PC-3 (cell line): ENCODE measurements around the gene MYLK4.
A peak's percentile ranks its signal among the peaks of the same experiment; 100 is the strongest.

Source experiments
- EZH2phosphoT487 ChIP-seq: fragments of 300-600 bp; sonication (generic); IDR thresholded peaks from 2 replicates; pipeline ENCODE4 v1.6.1; 2018; ENCODE audit warnings: mild to moderate bottlenecking, antibody characterized with exemption, low read length, borderline replicate concordance
- TF ChIP-seq, protein P1 (sequence below): fragments of 300-600 bp; sonication (generic); conservative IDR thresholded peaks from 2 replicates; pipeline ENCODE4 v1.5.1; 2017; ENCODE audit warnings: antibody characterized with exemption, low read depth, mild to moderate bottlenecking, low read length

DNA sequence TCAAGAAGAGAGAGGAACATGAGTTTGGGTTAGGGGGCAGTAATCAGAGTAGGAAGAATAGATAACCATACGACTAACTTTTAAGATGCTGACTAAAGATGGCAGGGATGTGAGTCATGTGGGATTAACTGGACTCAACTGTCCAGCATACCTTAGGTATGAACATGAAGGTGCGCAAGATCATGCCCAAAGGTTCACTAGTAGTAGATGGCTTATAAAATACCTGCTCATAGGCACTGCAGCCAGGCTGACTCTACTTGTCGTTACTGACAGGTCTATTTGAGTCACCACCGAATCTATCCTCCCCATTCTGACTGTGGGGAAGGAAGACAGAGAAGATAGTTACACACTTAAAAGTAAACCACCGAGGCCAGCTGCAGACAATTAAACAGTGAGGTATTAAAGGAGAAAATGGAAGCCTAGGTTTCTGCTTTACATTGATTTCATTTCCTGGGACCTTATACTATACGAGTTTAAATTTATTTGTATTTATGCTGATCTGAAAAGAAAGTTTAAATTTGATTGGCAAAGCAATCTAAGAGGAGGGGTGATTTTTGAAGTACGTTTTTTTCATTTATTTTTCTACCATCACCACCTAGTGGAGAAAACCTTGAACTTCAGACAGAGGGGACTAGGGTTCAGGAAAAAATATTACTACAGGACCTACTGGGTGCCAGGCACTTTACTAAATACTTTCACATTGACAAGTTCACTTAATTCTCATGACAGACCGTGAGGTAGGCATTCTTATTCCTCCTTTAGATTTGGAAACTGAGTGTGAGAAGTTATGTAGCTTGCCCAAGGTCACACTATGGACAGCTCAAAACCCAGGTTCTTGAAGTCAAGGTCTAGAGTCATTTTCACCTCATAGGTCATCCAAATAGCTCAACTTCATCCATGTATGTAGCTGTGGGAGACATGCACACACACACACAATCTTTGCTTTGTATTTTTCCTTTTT, 10.4 kb upstream of the MYLK4 start:
- TF ChIP-seq, protein P1, sequence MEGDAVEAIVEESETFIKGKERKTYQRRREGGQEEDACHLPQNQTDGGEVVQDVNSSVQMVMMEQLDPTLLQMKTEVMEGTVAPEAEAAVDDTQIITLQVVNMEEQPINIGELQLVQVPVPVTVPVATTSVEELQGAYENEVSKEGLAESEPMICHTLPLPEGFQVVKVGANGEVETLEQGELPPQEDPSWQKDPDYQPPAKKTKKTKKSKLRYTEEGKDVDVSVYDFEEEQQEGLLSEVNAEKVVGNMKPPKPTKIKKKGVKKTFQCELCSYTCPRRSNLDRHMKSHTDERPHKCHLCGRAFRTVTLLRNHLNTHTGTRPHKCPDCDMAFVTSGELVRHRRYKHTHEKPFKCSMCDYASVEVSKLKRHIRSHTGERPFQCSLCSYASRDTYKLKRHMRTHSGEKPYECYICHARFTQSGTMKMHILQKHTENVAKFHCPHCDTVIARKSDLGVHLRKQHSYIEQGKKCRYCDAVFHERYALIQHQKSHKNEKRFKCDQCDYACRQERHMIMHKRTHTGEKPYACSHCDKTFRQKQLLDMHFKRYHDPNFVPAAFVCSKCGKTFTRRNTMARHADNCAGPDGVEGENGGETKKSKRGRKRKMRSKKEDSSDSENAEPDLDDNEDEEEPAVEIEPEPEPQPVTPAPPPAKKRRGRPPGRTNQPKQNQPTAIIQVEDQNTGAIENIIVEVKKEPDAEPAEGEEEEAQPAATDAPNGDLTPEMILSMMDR = peak; percentile 71
- no peak for TF ChIP-seq EZH2phosphoT487
